ENCODE results near the gene ATP11A. TPM values are rescaled to one million over a fixed set of nuclear protein-coding genes. Genes with fewer than 3 reads are reported as not detected.

Gene ATP11A
- total and polyA plus RNA-seq, 9 donors = 6.6 to 72.7 (median 34.9) TPM

GRCh38 chr13:112812306-112813055 is 122.6 kb downstream of the ATP11A start:
- H3K27ac ChIP-seq = no peak overlapping the region
- TF ChIP-seq EP300 (IDR thresholded peaks at IDR 0.05) (no peak), CTCF (IDR thresholded peaks at IDR 0.05) (no peak), POLR2A (IDR thresholded peaks at IDR 0.05) (no peak)
- DNase-seq = peak in 1 of 5 donors; percentile 25
- H3K36me3 ChIP-seq = no peaks in the 10 kb centered on the region
- no peaks in the 10 kb centered on the region for H3K4me1 ChIP-seq (ENCODE audit: insufficient read depth)
- H3K9me3 ChIP-seq = no peaks in the 10 kb centered on the region
- no peaks in the 10 kb centered on the region for H3K27me3 ChIP-seq
- WGBS, 3 donors = 53 to 60% (median 58%) methylated on average over 17 of the region's 17 CpGs
- intact Hi-C loops (cut with DNase I) = no loop called here
- no peak overlapping the region for H3K4me3 ChIP-seq

GRCh38 chr13:112813552-112813951 is 123.7 kb downstream of the ATP11A start:
- TF ChIP-seq CTCF (IDR thresholded peaks at IDR 0.05) = no peak
- no peak for TF ChIP-seq EP300 (IDR thresholded peaks at IDR 0.05)
- no peak for TF ChIP-seq POLR2A (IDR thresholded peaks at IDR 0.05)
- no peaks in the 10 kb centered on the region for H3K27me3 ChIP-seq
- H3K9me3 ChIP-seq = no peaks in the 10 kb centered on the region
- intact Hi-C loops (cut with DNase I) = no loop called here
- no peaks in the 10 kb centered on the region for H3K4me1 ChIP-seq (ENCODE audit: insufficient read depth)
- DNase-seq = no peak
- no peak overlapping the region for H3K27ac ChIP-seq
- H3K4me3 ChIP-seq = no peak overlapping the region
- WGBS, 3 donors = 90 to 98% (median 90%) methylated on average over 8 of the region's 8 CpGs
- H3K36me3 ChIP-seq = no peaks in the 10 kb centered on the region

GRCh38 chr13:112814905-112815585 is 125.2 kb downstream of the ATP11A start:
- TF ChIP-seq POLR2A (IDR thresholded peaks at IDR 0.05) = no peak
- TF ChIP-seq EP300 (IDR thresholded peaks at IDR 0.05) = no peak
- TF ChIP-seq CTCF (IDR thresholded peaks at IDR 0.05) = no peak
- intact Hi-C loops (cut with DNase I) = no loop called here
- Histone ChIP-seq H3K27ac (no peak overlapping the region), H3K27me3 (no peaks in the 10 kb centered on the region), H3K4me1 (ENCODE audit: insufficient read depth) (no peaks in the 10 kb centered on the region), H3K4me3 (no peak overlapping the region), H3K9me3 (no peaks in the 10 kb centered on the region), H3K36me3 (no peaks in the 10 kb centered on the region)
- WGBS, 3 donors = 87 to 89% (median 89%) methylated on average over 10 of the region's 10 CpGs
- no peak for DNase-seq

DNA sequence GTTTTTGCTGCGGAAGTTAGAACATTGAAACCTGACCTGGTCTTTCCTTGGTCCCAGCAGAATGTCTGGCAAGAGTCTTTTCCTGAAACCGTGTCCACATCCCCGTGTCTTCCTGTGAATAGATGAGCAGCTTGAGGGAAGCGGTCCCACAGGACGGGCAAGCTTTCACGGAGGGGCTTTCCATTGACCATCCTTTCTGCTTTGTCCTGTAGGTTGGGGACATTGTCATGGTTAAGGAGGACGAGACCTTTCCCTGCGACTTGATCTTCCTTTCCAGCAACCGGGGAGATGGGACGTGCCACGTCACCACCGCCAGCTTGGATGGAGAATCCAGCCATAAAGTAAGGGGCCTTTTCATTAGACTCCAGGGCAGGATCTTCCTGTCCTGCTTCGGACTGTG is 126.0 kb downstream of the ATP11A start:
- intact Hi-C loops (cut with DNase I) = no loop called here
- H3K4me3 ChIP-seq = no peak overlapping the region
- H3K36me3 ChIP-seq = no peaks in the 10 kb centered on the region
- H3K27me3 ChIP-seq = no peaks in the 10 kb centered on the region
- no peak for TF ChIP-seq POLR2A (IDR thresholded peaks at IDR 0.05)
- no peak for TF ChIP-seq CTCF (IDR thresholded peaks at IDR 0.05)
- TF ChIP-seq EP300 (IDR thresholded peaks at IDR 0.05) = no peak
- no peaks in the 10 kb centered on the region for H3K9me3 ChIP-seq
- DNase-seq = no peak
- 95 to 97% (median 97%) methylated on average over 13 of the region's 13 CpGs for WGBS, 3 donors
- H3K4me1 ChIP-seq (ENCODE audit: insufficient read depth) = no peaks in the 10 kb centered on the region
- H3K27ac ChIP-seq = no peak overlapping the region
